Posterior vena cava (tissue), 2 donors: ENCODE measurements around the gene SLK. TPM values are rescaled to one million over a fixed set of nuclear protein-coding genes. Genes with fewer than 3 reads are reported as not detected.

Experiments
- DNase-seq: peaks from one replicate; pipeline ENCODE4 v3.0.0-alpha.2; 2020; ENCODE audit warnings: low spot score
- intact Hi-C, 2 donors: fragments of 100-400 bp; cut with DNase I; formaldehyde crosslinking; loops; one replicate each; pipeline versions ENCODE4 v1.14.1 to v1.14.2; 2022 to 2023
- long read RNA-seq, 2 donors: library from polyadenylated mRNA; unstranded; transcript quantifications; one replicate each; pipeline ENCODE4 v2.0.0, GENCODE V29; 2020 to 2021
- total RNA-seq, 2 donors: library from RNA; stranded (reverse); fragmentation: NEBNext Ultra II Directional; extraction: Animal tissue kit (Norgen Biotek cat#: 25700); gene quantifications; one replicate each; pipeline ENCODE4 v1.2.1, GENCODE V29; 2021
- donor health status: DM: yes; HTN: yes; CAD: no.
- donor health status: DM: yes; HTN: yes; CAD: no.

The SLK gene
- total RNA-seq = 10 to 100 TPM; 45.3 to 71.0 TPM
- long read RNA-seq, donor 1, full-length matches to known transcripts = 6 of 37 reads
- long read RNA-seq, donor 1, partial matches to known transcripts = 26 of 37 reads
- long read RNA-seq, donor 1, other reads (novel, unspliced or antisense) = 5 of 37 reads
- long read RNA-seq, donor 2, partial matches to known transcripts = 8 of 13 reads
- long read RNA-seq, donor 2, other reads (novel, unspliced or antisense) = 5 of 13 reads

- peak; percentile 95 for DNase-seq
- intact Hi-C loops = loop anchor here in 1 of 2 donors (5.0 kb wide), 1 partner anchor 45 kb away; no protein-coding TSS in a partner anchor
Observed at GRCh38 chr10:103966671-103967447, at the start of gene SLK. Gene SLK, plus strand, starts transcription at chr10:103967140. Its CDS starts 606 bp downstream, at chr10:103967746.

- intact Hi-C loops = no loop called here
- peak; percentile 86 for DNase-seq
Observed at GRCh38 chr10:103917302-103918052, 49.5 kb upstream of the SLK start.

GRCh38 chr10:103918053-103918846 is 48.7 kb upstream of the SLK start, which contains the start of gene STN1:
Gene STN1, minus strand, starts transcription at chr10:103918184. Its CDS starts 590 bp downstream, at chr10:103917594.
- DNase-seq = peak; percentile 99
- intact Hi-C loops = no loop called here

- intact Hi-C loops = loop anchor here in 1 of 2 donors (5.0 kb wide), 1 partner anchor 48 kb away; the partner anchor contains the start of gene SLK
- no peak for DNase-seq
Observed at GRCh38 chr10:103919648-103920025, 47.3 kb upstream of the SLK start.

GRCh38 chr10:103921248-103921647 is 45.7 kb upstream of the SLK start:
- intact Hi-C loops = loop anchor here in 1 of 2 donors (5.0 kb wide), 1 partner anchor 46 kb away; the partner anchor contains the start of gene SLK
- DNase-seq = no peak

GRCh38 chr10:103921750-103922195 is 45.2 kb upstream of the SLK start:
- intact Hi-C loops = loop anchor here in 1 of 2 donors (5.0 kb wide), 1 partner anchor 46 kb away; the partner anchor contains the start of gene SLK
- no peak for DNase-seq

- intact Hi-C loops = loop anchor here in 1 of 2 donors (5.0 kb wide), 1 partner anchor 45 kb away; the partner anchor contains the start of gene SLK
Observed at GRCh38 chr10:103922659-103923058, 44.3 kb upstream of the SLK start.

GRCh38 chr10:103923502-103923901 is 43.4 kb upstream of the SLK start:
- DNase-seq = no peak
- intact Hi-C loops = loop anchor here in 1 of 2 donors (5.0 kb wide), 1 partner anchor 44 kb away; the partner anchor contains the start of gene SLK

More at GRCh38 chr10:103922659-103923058, 44.3 kb upstream of the SLK start:
- DNase-seq = no peak

- intact Hi-C loops = no loop called here
- no peak for DNase-seq
Observed at GRCh38 chr10:103925591-103925990, 41.3 kb upstream of the SLK start.

- DNase-seq = no peak
- intact Hi-C loops = no loop called here
Observed at GRCh38 chr10:103926722-103927319, 40.1 kb upstream of the SLK start.

GRCh38 chr10:103928784-103929183 is 38.2 kb upstream of the SLK start:
- intact Hi-C loops = no loop called here

GRCh38 chr10:103929381-103929921 is 37.5 kb upstream of the SLK start:
- DNase-seq = no peak
- intact Hi-C loops = no loop called here

More at GRCh38 chr10:103928784-103929183, 38.2 kb upstream of the SLK start:
- no peak for DNase-seq

- DNase-seq = no peak
- intact Hi-C loops = no loop called here
Observed at GRCh38 chr10:103930449-103930848, 36.5 kb upstream of the SLK start.

- no peak for DNase-seq
- intact Hi-C loops = no loop called here
Observed at GRCh38 chr10:103930881-103931280, 36.1 kb upstream of the SLK start.

- DNase-seq = no peak
- intact Hi-C loops = no loop called here
Observed at GRCh38 chr10:103931603-103932002, 35.3 kb upstream of the SLK start.

- intact Hi-C loops = no loop called here
- no peak for DNase-seq
Observed at GRCh38 chr10:103932271-103932670, 34.7 kb upstream of the SLK start.

- no peak for DNase-seq
- intact Hi-C loops = no loop called here
Observed at GRCh38 chr10:103932971-103933370, 34.0 kb upstream of the SLK start.

- intact Hi-C loops = no loop called here
- DNase-seq = no peak
Observed at GRCh38 chr10:103933557-103934121, 33.3 kb upstream of the SLK start.
